ENCODE data around the gene MAEA.

Gene MAEA

DNA sequence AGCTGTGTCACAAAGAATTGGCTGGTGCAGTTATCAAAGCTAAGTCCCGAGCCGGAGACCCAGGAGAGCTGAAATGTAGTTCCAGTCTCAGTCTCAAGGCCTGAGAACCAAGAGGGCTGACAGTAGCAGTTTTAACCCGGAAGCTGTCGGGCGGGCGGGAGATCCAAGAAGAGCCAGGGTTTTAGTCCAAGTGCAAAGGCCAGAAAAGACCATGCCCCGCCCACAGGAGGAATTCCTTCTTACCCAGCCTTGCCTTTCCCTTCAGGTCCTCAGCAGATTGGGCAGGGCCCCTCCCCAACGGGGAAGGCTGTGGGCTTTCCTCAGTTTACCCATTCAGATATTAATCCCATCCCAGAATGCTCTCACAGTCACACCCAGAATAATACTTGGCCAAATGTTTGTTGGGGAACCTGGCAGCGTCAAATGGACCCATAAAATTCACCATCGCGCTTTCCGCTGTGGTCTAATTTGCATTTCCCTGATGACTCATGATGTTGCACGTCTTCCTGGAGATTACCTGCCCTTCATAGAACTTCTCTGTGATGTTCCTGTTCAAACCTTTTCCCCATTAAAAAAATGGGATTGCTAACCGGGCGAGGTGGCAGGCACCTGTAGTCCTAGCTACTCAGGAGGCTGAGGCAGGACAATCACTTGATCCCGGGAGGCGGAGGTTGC lies 16.2 kb downstream of the MAEA start:
- DNase-seq (ENCODE audit: low read depth), result no peak
- no peak overlapping the region for H3K4me3 ChIP-seq (ENCODE audit: low read length)
- TF ChIP-seq CTCF (conservative IDR thresholded peaks at IDR 0.05; ENCODE audit: low read depth, low read length), result no peak

GRCh38 chr4:1307951-1308735 lies 18.5 kb downstream of the MAEA start:
- TF ChIP-seq CTCF (conservative IDR thresholded peaks at IDR 0.05; ENCODE audit: low read depth, low read length), result no peak
- no peak overlapping the region for H3K4me3 ChIP-seq (ENCODE audit: low read length)
- no peak for DNase-seq (ENCODE audit: low read depth)

GRCh38 chr4:1309261-1310010 lies 19.7 kb downstream of the MAEA start:
- TF ChIP-seq CTCF (conservative IDR thresholded peaks at IDR 0.05; ENCODE audit: low read depth, low read length), result no peak
- DNase-seq (ENCODE audit: low read depth), result peak; percentile 86
- H3K4me3 ChIP-seq (ENCODE audit: low read length), result peak overlapping the region; percentile 57

DNA sequence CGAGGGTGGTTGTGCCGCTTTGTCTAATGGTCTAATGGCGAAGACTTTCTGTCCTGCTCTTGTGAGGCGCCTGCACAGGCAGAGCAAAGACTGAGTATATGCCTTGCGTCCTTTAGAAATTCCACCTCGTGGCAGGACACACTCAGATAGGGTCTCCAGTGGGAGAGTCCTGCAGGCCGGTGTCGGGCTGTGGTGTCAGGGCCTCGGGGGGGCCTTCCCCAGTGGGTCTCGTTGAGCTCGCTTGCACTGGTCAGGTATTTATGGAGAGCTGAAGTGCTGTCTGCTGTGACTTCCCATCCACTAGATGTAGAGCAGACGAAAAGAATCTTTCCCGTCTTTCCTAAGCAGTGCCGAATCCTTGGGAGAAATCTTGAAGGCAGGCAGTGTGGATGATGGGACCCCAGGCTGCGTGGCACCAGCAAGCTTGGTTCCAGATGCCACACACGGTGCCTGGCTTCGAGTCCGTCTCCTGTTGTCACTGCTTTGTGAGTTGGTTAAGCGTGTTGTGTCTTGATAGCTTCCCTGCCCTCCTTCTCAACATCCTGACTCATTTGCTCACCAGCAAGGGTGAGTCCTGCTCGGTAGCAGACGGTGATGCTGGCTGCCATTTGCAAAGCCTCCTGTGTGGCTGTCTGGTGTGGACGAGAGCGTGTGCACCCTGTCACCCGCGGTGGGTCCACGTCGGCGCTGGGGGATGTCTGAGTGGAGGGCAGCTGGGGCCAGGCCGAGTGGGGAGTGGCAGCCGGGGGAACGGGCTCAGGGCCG lies 20.5 kb downstream of the MAEA start:
- no peak for TF ChIP-seq CTCF (conservative IDR thresholded peaks at IDR 0.05; ENCODE audit: low read depth, low read length)
- peak overlapping the region; percentile 57 for H3K4me3 ChIP-seq (ENCODE audit: low read length)
- no peak for DNase-seq (ENCODE audit: low read depth)

- no peak for DNase-seq (ENCODE audit: low read depth)
- no peak overlapping the region for H3K4me3 ChIP-seq (ENCODE audit: low read length)
- no peak for TF ChIP-seq CTCF (conservative IDR thresholded peaks at IDR 0.05; ENCODE audit: low read depth, low read length)
Measured at GRCh38 chr4:1310796-1311631, 21.3 kb downstream of the MAEA start.
